Measurements from ENCODE around the gene OXT. TPM values are rescaled to one million over a fixed set of nuclear protein-coding genes. Genes with fewer than 3 reads are reported as not detected.
"Not testable (repeated sequence)": the region's sequence is repeated elsewhere in the genome, so short reads cannot be mapped to it uniquely, and the experiment has no call there.

Gene OXT
- total RNA-seq, 4 donors from 2014 or later: not detected

DNA sequence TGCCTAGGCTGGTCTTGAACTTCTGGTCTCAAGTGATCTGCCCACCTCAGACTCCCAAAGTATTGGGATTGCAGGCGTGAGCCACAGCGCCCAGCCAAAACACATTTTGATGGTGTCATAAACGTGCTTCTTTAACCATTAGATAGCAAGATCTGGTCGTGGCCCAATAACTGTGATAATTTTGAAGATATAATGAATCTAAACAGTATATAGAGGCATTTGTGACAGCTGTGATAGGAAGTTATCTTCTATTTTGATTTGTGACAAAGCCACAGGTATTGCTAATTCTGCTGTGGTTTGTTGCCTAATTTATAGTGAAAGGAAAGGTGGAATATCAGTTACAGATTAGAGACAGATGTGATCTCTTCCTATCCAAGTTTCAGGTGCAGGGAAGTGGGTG is 695 bp upstream of the OXT start:
- Histone ChIP-seq H3K9me3 (no peaks in the 10 kb centered on the region), H3K27me3 (peaks cover 54% of the 10 kb centered on the region), H3K36me3 (no peaks in the 10 kb centered on the region), H3K27ac (no peak overlapping the region), H3K4me3 (no peak overlapping the region), H3K4me1 (peaks cover 0 to 16% (median 6%) of the 10 kb centered on the region in 3 donors)
- WGBS, 2 donors (ENCODE audit: low coverage in 1 of 2): 82 to 92% methylated on average over 4 of the region's 4 CpGs
- no peak for TF ChIP-seq EP300 (IDR thresholded peaks at IDR 0.05)
- TF ChIP-seq CTCF (IDR thresholded peaks at IDR 0.05): no peak
- no peak for TF ChIP-seq POLR2A (IDR thresholded peaks at IDR 0.05)
- no peak for TF ChIP-seq POLR2AphosphoS5 (IDR thresholded peaks at IDR 0.05)
- ATAC-seq: no peak

DNA sequence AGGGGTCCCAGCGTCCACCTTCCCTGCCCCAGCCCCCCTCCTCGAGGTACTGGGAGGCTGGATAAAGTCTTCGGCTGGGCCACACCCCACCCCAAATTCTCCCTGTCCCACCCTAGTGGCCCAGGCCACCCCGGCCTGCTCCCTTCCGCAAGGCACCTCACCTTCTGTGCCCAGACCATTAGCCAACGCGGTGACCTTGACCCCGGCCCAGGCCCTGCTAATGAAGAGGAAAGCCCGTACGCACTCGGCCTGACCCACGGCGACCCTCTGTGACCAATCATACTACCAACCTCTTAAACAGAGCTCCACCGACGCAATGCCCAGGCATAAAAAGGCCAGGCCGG is 182 bp upstream of the OXT start:
- whole genome bisulfite sequencing, 2 donors (ENCODE audit: low coverage in 1 of 2): no CpG with 5 or more reads among the region's 16 CpGs
- Histone ChIP-seq H3K4me1 (peaks cover 0 to 16% (median 6%) of the 10 kb centered on the region in 3 donors), H3K27me3 (peaks cover 60% of the 10 kb centered on the region), H3K4me3 (peak overlapping the region in 1 of 2 donors; percentile 58), H3K27ac (peak overlapping the region in 1 of 4 donors; percentile 44), H3K36me3 (no peaks in the 10 kb centered on the region), H3K9me3 (no peaks in the 10 kb centered on the region)
- ATAC-seq: no peak
- TF ChIP-seq CTCF (IDR thresholded peaks at IDR 0.05) (no peak), EP300 (IDR thresholded peaks at IDR 0.05) (no peak), POLR2A (IDR thresholded peaks at IDR 0.05) (no peak)

DNA sequence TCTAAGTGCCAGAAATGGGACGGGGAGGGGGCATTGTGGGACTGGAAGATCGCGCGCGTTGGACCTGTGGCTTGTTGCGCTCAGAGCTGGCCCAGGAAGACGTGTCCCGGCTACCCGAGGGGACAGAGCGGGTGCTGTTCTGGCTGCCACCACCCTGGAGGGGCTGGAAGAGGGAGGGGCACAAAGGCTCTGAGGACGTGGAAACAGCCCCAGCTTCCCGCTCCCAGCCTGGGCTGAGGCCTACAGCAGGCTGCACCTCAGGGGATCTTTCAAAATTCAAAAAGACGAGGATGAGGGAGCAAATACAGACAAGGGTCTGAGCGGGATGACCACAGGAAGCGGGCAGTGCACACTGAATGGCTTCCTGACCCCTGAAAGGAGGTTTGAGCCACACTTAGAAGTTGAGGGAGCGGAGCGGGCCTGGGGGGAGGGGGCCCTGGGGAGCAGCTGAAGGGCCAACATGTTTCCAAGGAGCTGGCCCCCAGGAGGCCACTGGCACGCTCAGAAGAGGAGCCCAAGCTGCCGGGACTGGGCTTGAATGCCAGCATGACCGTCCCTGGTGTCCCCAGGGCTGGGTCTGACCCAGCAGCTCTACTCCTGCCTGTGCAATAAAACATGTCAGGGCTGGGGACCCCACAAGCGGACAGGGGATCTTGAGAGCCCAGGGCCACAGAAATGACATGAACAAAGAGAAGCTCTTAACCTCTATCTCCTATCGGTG is 1.3 kb downstream of the OXT start:
- TF ChIP-seq EP300 (IDR thresholded peaks at IDR 0.05) (no peak), POLR2A (IDR thresholded peaks at IDR 0.05) (no peak), POLR2AphosphoS5 (IDR thresholded peaks at IDR 0.05) (no peak), CTCF (IDR thresholded peaks at IDR 0.05) (no peak)
- Histone ChIP-seq H3K27ac (no peak overlapping the region), H3K9me3 (no peaks in the 10 kb centered on the region), H3K4me1 (peaks cover 0 to 16% (median 6%) of the 10 kb centered on the region in 3 donors), H3K4me3 (peak overlapping the region in 1 of 2 donors; percentile 58), H3K36me3 (no peaks in the 10 kb centered on the region), H3K27me3 (peaks cover 64% of the 10 kb centered on the region)
- no peak for ATAC-seq
- WGBS, 2 donors (ENCODE audit: low coverage in 1 of 2): 57 to 60% methylated on average over 1 to 9 of the region's 22 CpGs

DNA sequence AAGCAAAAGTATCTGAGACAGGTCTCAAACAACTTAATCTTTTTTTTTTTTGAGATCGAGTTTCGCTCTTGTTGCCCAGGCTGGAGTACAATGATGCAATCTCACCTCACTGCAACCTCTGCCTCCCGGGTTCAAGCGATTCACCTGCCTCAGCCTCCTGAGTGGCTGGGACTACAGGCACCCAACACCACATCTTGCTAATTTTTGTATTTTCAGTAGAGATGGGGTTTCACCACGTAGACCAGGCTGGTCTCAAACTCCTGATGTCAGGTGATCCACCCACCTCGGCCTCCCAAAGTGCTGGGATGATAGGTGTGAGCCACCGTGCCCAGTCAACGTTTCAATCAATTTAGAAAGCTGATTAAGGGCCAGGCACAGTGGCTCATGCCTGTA is 1.8 kb downstream of the OXT start:
- H3K9me3 ChIP-seq, H3K4me3 ChIP-seq, ATAC-seq, H3K27ac ChIP-seq, H3K36me3 ChIP-seq: not testable (repeated sequence)
- Histone ChIP-seq H3K4me1 (peaks cover 0 to 16% (median 6%) of the 10 kb centered on the region in 3 donors), H3K27me3 (peaks cover 64% of the 10 kb centered on the region)
- 67 to 91% methylated on average over 1 to 6 of the region's 8 CpGs for WGBS, 2 donors (ENCODE audit: low coverage in 1 of 2)

DNA sequence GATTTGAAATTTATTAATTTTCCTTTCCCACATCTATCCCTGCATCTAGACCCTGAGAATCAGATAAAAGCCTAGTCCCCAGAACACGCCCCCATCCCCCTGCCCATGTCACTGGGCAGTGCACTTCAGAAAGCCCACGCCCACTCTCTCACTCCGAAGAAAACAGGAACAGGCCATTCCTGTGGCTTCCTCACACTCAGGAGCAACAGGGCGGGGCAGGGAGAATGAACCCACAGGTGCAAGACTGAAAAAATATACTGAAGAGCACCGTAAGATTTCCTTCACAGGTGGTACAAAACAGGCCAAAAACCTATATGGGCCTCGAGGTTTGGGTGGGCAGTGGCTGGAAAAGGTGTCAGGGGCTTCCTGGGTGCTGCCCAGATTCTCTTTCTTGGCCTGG is 3.4 kb downstream of the OXT start:
- no peaks in the 10 kb centered on the region for H3K9me3 ChIP-seq
- ATAC-seq: no peak

DNA sequence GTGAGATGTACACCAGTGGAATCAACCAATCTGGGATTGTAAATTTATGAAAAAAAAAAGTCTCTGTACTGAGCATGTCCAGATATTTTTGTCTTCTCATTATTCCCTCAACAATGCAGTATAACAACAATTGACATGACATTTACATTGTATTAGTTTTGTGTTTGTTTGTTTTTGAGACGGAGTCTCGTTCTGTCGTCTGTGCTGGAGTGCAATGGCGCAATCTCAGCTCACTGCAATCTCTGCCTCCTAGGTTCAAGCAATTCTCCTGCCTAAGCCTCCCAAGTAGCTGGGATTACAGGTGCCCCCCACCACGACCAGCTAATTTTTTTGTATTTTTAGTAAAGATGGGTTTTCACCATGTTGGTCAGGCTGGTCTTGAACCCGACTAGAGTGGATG is 3.9 kb downstream of the OXT start:
- ATAC-seq, H3K4me3 ChIP-seq, H3K27ac ChIP-seq, H3K36me3 ChIP-seq, H3K9me3 ChIP-seq: not testable (repeated sequence)
- Histone ChIP-seq H3K27me3 (peaks cover 59% of the 10 kb centered on the region), H3K4me1 (peaks cover 0 to 16% (median 6%) of the 10 kb centered on the region in 3 donors)
- WGBS, 2 donors (ENCODE audit: low coverage in 1 of 2): 72% methylated on average over 6 of the region's 6 CpGs; no CpG with 5 or more reads in 1 of the 2 donors

More for the DNA sequence above, 3.4 kb downstream of the OXT start:
- Histone ChIP-seq H3K36me3 (no peaks in the 10 kb centered on the region), H3K4me1 (peaks cover 0 to 16% (median 6%) of the 10 kb centered on the region in 3 donors), H3K27me3 (peaks cover 59% of the 10 kb centered on the region), H3K4me3 (no peak overlapping the region), H3K27ac (no peak overlapping the region)
- TF ChIP-seq POLR2A (IDR thresholded peaks at IDR 0.05) (no peak), CTCF (IDR thresholded peaks at IDR 0.05) (no peak), EP300 (IDR thresholded peaks at IDR 0.05) (no peak), POLR2AphosphoS5 (IDR thresholded peaks at IDR 0.05) (no peak)
- WGBS, 2 donors (ENCODE audit: low coverage in 1 of 2): 82 to 88% methylated on average over 2 to 4 of the region's 6 CpGs

All from gastroesophageal sphincter (tissue), 4 donors.